GM18505 (cell line): ENCODE data around the gene RPL10A.

ENCODE experiments used
- ATAC-seq: cut with Tn5 transposase; IDR thresholded peaks from one replicate; pipeline ENCODE4 v1.9.1; 2021; ENCODE audit not compliant: unreplicated experiment
- POLR2A ChIP-seq: IDR thresholded peaks from 4 replicates; pipeline ENCODE4 v1.6.1; 2011; ENCODE audit warnings: borderline replicate concordance; ENCODE audit not compliant: insufficient read depth, insufficient read length; ENCODE audit errors: extremely low read depth

RPL10A gene

GRCh38 chr6:35439308-35439707 is 28.9 kb upstream of the RPL10A start:
- no peak for ATAC-seq

GRCh38 chr6:35441205-35441604 is 27.0 kb upstream of the RPL10A start:
- no peak for TF ChIP-seq POLR2A
- ATAC-seq, result no peak

More at GRCh38 chr6:35439308-35439707, 28.9 kb upstream of the RPL10A start:
- no peak for TF ChIP-seq POLR2A

GRCh38 chr6:35441642-35442041 is 26.6 kb upstream of the RPL10A start:
- ATAC-seq, result no peak
- TF ChIP-seq POLR2A, result no peak

- no peak for ATAC-seq
- TF ChIP-seq POLR2A, result no peak
These were observed 25.5 kb upstream of the RPL10A start for GRCh38 chr6:35442693-35443092.

DNA sequence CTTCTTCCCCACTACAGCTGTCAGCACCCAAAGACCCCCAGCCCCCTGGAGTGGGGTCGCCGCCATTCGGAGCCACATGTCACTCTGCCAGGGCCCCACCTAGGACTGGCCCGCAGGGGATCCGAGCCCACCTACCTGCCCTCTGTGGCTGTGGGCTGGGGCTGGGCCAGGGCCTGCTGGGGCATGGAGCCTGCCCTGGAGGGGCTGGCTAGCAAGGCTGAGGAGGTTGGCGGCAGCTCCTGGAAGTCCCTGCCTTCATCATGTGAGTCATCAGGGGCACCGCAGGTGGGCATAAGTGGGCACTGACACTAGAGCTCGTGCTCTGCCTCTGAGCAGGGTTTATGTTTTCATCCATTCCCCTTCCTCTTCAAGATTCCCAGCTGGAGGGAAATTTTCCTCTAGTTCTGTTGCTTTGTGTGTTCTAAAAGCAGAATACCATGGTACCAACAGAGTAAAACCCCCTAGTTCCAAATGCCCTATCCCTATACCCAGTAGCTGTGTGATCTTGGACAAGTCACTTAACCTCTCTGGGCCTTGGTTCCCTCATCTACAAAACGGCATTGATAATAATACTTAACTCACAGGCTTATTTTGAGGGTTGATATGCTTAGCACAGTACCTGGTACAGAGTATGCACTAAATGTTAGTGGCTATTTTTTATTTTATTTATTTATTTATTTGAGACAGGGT is 24.7 kb upstream of the RPL10A start:
- no peak for TF ChIP-seq POLR2A
- ATAC-seq, result no peak

GRCh38 chr6:35445691-35446090 is 22.5 kb upstream of the RPL10A start:
- ATAC-seq, result no peak
- TF ChIP-seq POLR2A, result no peak

DNA sequence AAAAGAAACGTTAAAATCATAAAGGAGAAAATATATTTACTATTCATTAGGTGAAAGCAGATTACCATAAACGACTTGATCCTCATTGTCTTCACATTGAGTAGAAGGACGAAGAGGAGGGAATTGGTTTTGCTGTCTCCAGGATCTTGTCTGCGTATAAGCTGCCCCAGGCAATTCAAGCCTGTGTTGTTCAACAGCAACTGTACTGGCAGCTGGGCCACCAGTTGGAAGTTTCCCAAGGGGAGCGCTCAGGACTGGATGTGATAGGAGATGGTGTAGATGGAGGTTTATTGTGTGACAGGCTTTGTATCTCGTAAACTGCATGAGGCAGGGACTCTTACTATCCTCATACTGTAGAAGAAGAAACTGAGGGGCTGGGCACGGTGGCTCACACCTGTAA is 20.0 kb upstream of the RPL10A start:
- TF ChIP-seq POLR2A, result no peak
- no peak for ATAC-seq

- no peak for ATAC-seq
- TF ChIP-seq POLR2A, result no peak
These were observed 18.8 kb upstream of the RPL10A start for GRCh38 chr6:35449287-35449881.

GRCh38 chr6:35451354-35452182 is 16.6 kb upstream of the RPL10A start:
- no peak for ATAC-seq
- no peak for TF ChIP-seq POLR2A

- peak; percentile 85 for ATAC-seq
- TF ChIP-seq POLR2A, result peak; percentile 50
These were observed 15.8 kb upstream of the RPL10A start, which contains the start of gene FANCE for GRCh38 chr6:35452183-35453090. TSS of gene FANCE (plus strand) at chr6:35452338. CDS start at chr6:35452546, 208 bp downstream.

DNA sequence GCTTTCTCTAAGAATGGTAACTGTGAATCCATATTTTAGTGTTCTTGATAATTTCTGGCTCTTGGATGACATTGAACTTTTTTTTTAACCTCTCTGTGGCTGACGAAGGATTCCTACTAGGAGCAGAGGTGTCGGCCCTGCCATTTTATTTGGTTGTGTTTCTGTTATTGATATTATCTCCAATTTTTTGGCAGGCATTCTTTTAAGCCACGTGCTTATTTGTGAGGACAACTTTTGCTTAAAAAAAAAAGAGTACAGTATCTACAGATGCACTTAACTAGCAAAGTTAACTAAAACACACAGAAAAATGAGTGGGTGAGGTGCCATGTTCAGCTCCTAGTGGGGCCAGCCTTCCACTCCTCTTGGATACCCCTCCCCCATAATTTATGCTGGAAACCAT is 15.0 kb upstream of the RPL10A start:
- no peak for ATAC-seq
- TF ChIP-seq POLR2A, result no peak

DNA sequence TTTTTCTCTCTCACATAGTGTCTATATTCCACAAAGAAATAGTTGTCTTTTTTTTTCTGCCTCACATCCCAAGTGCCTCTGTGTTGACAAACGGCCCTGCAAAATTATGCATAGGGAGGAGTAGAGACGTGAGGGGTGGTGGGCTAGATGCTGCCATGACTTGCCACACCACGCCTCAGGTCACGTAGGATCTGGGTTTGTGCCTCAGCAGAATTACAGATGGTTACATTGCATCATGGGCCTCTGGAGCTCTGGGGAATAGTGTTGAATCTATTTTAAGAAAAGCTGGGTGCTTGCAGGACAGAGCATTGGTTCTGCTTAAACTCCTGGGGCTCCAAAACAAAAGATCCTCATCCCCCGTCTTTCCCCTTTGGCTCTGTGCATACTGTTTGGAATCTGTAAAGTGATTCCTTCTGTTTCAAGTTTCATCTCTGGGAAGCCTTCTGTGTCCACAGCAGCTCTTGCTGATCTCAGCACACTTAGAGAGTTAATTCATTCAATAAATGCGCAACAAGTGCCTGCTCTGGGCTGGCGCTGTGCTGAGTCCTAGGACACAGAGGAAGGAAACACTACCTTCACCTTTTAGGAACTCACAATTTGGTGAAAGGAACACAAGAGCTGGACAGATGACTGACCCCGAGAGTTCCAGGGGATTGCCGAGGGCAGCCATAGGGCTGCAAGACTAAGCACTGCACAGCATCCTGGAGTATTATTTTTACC is 13.7 kb upstream of the RPL10A start:
- no peak for ATAC-seq
- no peak for TF ChIP-seq POLR2A
